NCI-H526 treated with DMSO at 0.1 percent for 48 hours (cell line): Measurements from ENCODE around the gene PCGF1.
A peak's percentile ranks its signal among the peaks of the same experiment; 100 is the strongest.

Experiments used
- DNase-seq: peaks from one replicate; lab custom pipeline; 2025; lab: John Stamatoyannopoulos, UW

PCGF1 gene

DNA sequence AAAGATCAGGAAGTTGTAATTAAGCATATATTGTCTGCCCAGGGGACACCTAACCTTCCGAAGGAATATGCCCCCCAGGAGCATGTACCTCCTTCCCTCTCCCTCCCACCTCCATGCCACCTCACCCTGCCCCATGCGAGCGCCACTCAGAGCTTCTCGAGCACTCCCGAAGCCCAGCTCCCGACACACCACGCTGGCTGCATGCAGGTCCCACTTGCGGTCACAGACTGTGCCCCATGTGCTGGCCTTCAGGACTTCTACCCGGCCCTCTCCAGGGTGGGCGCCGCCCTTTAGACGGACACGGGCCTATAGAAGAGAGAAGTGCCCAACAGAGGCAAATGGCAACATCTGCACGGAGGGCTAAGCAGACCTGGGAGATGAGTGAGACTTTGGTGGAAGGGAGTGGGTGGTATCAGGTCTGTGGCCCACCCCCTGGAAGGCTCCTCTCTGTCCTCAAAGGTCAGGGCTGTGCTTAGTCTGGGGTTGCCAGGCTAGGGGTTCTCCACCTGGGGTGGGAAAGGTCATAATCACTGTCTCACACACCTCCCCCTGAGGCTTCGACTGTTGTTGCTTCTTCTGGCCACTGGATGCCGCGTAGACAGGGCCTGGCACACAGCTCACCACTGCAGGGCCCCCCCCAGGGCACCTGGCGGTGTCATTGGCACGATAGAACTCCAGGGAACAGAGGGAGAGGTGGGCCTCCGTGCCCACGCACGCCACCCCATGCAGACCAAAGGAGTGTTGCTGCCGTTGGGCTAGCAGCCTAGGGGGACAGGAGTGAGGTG, 28.9 kb upstream of the PCGF1 start:
- DNase-seq, result no peak

DNA sequence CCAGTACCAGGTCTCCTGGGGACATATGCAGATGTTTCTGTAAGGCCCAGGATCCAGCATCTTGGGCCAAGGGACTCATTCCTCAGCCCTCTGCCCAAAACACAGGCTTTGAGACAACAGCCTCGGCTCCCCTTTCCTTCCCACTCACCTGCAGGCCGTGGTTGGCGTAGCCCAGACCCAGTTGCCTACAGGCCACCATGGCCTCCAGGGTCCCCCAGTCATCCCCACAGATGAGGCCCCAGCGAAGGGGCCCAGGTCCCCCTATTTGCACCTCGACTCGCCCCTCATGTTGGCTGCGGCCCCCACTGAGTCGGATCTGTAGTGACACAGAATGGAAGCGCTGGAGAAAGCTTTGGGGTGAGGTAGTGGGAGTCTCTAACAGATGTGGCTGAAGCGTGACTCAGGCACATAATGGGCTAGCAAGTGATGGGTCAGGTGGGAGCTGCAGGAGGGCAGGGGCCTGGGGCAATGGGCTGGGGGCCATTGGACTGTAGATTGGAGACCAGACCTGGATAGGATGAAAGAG, 28.0 kb upstream of the PCGF1 start:
- DNase-seq, result no peak

DNA sequence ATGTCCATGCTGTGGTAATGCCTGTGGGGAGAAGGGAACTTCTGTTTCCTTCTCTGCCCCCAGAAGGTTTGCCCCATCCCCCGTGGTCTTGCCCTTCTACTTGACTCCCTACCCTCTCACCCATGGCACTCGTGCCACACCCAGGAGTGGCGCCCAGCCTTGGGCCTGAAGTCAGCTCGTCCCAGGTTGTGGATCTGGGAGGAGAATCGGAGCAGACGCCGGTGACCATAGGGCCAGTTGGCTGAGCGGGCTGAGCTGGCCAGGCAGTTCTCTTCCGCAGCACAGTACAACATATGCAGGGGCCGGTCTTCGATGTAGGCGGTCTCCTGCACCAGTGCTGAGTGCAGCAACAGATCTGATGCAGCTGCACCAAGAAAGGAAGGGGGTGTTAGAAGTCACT, 26.9 kb upstream of the PCGF1 start:
- no peak for DNase-seq

- DNase-seq, result no peak
Measured at GRCh38 chr2:74533464-74533863, 26.0 kb upstream of the PCGF1 start.

DNA sequence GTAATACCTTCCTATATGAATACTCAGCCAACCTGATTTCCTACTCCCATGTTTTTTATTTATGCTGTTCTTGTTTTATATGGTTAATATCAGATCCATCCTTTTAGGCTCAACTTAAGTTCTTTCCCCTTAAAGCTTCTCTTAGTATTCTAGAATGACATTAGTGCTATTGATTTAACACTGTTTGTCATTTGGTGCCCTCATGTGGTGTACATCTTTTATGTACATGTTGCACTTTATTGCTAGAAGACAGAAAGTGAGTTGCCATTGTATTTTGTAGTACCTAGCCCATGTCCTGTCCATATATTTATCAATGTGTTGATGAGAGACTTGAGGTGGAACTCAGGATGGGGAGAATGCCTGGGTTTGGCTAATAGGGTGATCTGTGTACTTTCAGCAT, 24.7 kb upstream of the PCGF1 start:
- no peak for DNase-seq

- DNase-seq, result no peak
Measured at GRCh38 chr2:74531666-74532065, 24.2 kb upstream of the PCGF1 start.

- no peak for DNase-seq
Measured at GRCh38 chr2:74530239-74531187, 23.0 kb upstream of the PCGF1 start.

DNA sequence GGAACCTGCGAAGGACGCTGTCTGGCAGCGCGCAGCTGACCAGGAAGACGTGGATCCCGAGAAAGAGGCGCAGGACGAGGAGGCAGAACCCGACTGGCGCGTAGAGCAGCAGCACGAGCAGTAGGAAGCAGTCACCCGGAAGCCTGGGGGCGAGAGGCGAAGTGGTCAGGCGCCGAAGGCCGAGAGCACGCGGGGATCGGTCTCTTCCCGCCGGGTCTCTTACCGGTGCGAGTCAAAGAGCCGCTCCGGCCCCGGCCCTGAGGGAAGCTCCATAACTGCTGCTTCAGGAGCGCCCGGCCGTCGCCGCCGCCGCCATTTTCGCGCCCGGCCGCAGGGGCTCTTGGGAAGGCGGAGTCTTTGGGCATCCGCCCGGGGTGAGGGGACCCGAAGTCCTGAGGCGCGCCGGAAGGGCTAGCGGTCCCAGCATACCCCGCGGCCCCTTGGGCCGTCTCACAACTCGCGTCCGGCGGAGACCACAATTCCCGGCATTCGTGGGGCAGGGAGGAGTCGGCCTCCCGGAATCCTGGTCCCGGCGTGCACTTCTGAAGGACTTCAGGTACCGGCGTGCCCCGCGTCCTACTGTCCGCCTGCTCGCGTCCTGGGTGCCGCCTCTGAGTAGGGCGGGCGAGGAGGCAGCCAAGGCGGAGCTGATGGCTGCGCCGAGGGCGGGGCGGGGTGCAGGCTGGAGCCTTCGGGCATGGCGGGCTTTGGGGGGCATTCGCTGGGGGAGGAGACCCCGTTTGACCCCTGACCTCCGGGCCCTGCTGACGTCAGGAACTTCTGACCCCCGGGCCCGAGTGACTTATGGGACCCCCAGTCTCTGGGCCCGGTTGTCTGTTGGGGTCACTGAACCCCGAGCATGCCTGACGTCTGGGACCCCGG, 22.1 kb upstream of the PCGF1 start, which contains the start of the genes AUP1 and HTRA2:
TSS of gene AUP1 (minus strand) at position 350 of the 882 bp plus-strand sequence. CDS start at position 273, 77 bp downstream.
TSS of gene HTRA2 (plus strand) at position 577 of the 882 bp plus-strand sequence. CDS start at position 651, 74 bp downstream.
- peak; percentile 93 for DNase-seq

DNA sequence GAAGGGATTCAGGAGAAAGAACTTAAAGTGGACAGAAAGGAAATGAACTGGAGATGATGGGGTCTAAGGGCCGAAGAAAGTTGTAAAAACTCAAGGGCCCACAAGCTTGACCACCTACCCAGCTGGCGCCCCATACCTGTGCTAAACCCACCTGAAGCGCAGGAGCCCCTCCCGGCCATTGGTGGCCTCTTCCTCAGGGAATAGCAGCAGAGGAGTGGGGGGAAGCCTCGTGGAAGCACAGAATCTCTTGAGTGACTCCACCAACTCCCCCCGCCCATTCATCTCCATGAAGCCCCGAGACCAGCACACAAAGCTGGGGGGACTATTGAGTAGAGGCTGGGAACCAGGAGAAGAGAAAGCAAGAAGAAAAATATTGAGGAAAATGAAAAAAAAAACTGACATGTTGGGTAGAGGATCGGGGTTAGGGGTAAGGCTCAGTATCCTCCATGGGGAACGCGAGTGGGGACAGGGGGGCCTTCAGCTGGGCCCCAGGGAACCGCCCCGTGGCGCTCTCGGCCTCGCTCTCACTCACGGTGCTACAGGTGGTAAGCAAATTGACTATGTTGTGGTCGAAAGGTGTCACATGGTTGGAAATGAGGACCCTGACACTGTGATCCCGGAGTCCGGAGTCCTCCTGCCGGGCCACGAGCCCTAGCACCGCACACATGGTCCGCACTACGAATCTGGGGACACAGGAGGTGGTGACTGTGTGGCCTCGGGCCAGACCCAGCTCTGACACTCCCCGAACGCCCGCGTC, 21.3 kb upstream of the PCGF1 start:
- no peak for DNase-seq

DNA sequence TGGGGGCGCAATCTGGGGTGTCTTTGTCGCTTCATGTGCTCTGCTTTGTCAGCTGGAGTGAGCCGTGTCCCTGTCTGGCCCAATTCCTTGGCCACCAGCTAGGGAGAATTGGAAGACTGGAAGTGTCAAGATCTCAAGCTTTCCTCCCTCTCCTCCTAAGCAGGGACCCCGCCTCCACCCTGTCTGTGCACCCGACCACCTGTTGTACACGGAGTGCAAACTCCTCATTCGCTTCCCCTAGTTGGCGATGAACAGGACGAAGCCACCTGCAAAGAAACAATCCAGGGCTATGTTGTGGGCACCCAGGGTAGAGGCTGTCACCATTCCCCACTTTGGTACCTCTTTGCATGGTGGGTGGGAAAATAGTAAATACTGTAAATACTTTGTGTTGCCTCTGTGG, 20.2 kb upstream of the PCGF1 start:
- DNase-seq, result no peak

GRCh38 chr2:74526649-74527230, 19.2 kb upstream of the PCGF1 start:
- DNase-seq, result no peak

GRCh38 chr2:74525717-74526648, 18.5 kb upstream of the PCGF1 start, which contains the start of gene DQX1:
DQX1 (minus strand) TSS chr2:74526231; CDS start chr2:74525729, 502 bp downstream.
- no peak for DNase-seq

DNA sequence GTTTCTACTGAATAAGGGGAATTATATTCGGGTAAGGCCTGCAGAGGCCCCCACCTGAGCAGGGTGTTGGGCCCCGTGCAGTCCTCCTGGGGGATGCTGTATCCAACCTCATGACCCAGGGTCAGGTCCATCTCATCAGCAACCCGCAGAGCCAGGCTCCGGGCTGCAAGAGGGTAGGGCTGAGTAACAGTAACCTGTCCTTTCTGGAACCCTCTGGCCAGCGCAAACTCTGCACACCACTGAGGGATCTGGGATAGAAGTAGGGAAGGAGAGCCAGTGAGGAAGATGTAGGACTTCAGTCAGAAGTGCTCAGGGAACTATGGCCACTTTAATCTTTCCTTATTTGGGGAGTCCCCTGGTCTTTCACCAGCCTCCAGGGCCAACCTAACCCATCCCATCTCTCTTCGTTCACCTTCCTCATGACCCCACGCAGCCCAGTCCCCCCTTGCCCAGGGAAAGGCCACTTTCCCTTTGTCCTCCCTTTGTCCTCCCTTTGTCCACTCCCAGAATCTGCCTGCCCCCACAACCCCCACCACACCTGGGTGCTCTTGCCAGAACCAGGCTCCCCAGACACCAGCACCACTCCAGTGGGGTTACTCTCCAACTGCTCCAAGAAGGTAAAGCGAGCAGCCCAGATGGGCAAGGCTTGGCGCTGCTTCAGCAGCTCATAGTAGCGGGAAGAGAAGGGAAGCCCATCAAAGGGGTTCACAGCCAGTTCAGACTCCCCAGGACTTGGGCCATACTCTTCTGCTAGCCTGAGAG, 17.6 kb upstream of the PCGF1 start:
- DNase-seq, result no peak

- DNase-seq, result no peak
Measured at GRCh38 chr2:74524005-74524404, 16.5 kb upstream of the PCGF1 start.

- no peak for DNase-seq
Measured at GRCh38 chr2:74522516-74522915, 15.0 kb upstream of the PCGF1 start.

DNA sequence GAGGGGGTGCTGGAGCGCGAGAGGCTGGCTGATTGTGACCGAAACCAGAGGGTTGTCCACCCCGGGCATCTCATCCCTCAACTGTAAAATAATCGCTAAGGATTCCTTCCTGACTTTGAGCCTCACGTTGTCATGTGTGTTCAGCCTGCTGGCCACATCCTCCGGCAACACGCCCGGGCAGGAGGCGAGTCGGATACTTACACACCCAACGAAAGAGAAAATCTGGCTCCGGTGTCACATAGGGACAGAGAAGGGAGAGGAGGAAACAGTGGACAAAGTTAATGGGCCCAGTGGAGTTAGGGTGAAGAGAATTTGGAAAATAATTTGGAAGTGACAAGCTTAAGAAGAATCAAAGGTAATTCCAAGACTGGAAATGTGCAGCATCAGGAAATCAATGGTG, 9.2 kb upstream of the PCGF1 start:
- DNase-seq, result no peak

- DNase-seq, result no peak
Measured at GRCh38 chr2:74515981-74516633, 8.6 kb upstream of the PCGF1 start.
